ENCODE data around the gene ILDR1. TPM values are rescaled to one million over a fixed set of nuclear protein-coding genes. Genes with fewer than 3 reads are reported as not detected.

ILDR1 gene
- total RNA-seq, 1 donor from 2014 or later, result 1.4 TPM

DNA sequence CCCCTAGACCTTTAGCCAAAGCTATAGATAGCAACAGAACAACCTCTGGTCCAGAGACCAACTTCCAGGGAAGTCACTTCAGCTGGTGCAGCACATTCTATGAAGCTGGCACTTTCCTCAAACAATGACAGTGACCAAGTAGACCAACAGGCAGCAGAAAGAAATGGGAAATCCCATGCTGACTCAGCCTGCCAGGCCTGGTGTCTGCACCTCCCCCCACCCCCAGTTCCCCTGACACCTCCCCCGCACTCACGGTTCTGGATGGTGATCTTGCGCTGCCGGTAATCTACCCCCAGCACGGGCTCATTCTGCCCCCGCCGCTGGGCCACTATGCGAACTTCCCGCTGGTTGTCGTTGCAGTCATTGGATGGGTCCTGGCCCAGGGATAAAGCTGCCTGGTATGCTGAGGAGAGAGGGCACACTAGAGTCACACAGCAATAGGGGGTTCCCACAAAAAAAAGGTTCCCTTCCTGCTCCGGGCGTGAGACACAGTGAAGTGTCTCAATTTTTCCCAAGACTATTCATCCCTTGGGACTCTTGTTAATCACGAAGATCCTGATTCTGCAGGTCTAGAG is 17.0 kb downstream of the ILDR1 start:
- CTCF ChIA-PET, result interaction anchor here (1.7 to 2.3 kb wide), 2 partner anchors 10 to 254 kb away, joined by 4 to 15 read pairs; no protein-coding TSS in a partner anchor
- DNase-seq (peak; percentile 49), ATAC-seq (ENCODE audit: low read depth) (peak; percentile 76)
- Mint-ChIP-seq H3K4me3 (peak overlapping the region; percentile 76), H3K27me3 (no peaks in the 10 kb centered on the region), H3K36me3 (ENCODE audit: low read depth) (no peaks in the 10 kb centered on the region), H3K9me3 (no peaks in the 10 kb centered on the region), H3K27ac (peak overlapping the region; percentile 91), H3K4me1 (peaks cover 65% of the 10 kb centered on the region)
- intact Hi-C loops (cut with micrococcal nuclease), result loop anchor here (1.0 to 5.0 kb wide), 4 partner anchors 9 to 458 kb away; partner anchors contain the start of gene GOLGB1
- POLR2A ChIA-PET, result interaction anchor here (0.9 to 4.2 kb wide), 8 partner anchors 9 to 97 kb away, joined by 3 to 37 read pairs (median 4); partner anchors contain the start of gene CD86
- no peak for TF ChIP-seq CTCF (IDR thresholded peaks at IDR 0.05)

DNA sequence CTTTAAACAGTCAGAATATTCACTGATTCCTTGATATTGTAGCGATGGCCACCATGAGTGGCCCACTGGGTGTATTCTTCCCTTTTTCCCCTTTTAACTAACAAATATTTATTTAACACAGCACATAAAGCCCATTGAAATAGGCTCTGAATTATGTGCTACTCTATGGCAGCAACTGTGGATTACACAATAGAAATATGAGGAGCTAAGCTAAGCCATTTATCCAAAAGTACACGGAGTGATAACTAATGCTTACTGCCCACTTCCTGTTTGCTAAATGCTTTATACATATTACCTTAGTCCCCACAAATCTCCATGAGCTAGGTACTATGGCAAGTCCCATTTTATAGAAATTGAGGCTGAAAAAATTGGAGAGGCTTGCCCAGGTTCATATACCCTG is 17.9 kb downstream of the ILDR1 start:
- TF ChIP-seq CTCF (IDR thresholded peaks at IDR 0.05), result no peak
- DNase-seq (no peak), ATAC-seq (ENCODE audit: low read depth) (no peak)
- Mint-ChIP-seq H3K4me1 (peaks cover 71% of the 10 kb centered on the region), H3K27me3 (no peaks in the 10 kb centered on the region), H3K36me3 (ENCODE audit: low read depth) (no peaks in the 10 kb centered on the region), H3K27ac (peak overlapping the region; percentile 91), H3K9me3 (no peaks in the 10 kb centered on the region), H3K4me3 (peak overlapping the region; percentile 66)
- POLR2A ChIA-PET, result interaction anchor here (0.7 to 4.2 kb wide), 10 partner anchors 9 to 98 kb away, joined by 3 to 37 read pairs (median 3); partner anchors contain the start of gene CD86
- CTCF ChIA-PET, result interaction anchor here (0.9 to 2.3 kb wide), 3 partner anchors 9 to 255 kb away, joined by 4 to 15 read pairs (median 6); no protein-coding TSS in a partner anchor
- intact Hi-C loops (cut with micrococcal nuclease), result loop anchor here (1.0 to 5.0 kb wide), 4 partner anchors 10 to 457 kb away; partner anchors contain the start of gene GOLGB1

DNA sequence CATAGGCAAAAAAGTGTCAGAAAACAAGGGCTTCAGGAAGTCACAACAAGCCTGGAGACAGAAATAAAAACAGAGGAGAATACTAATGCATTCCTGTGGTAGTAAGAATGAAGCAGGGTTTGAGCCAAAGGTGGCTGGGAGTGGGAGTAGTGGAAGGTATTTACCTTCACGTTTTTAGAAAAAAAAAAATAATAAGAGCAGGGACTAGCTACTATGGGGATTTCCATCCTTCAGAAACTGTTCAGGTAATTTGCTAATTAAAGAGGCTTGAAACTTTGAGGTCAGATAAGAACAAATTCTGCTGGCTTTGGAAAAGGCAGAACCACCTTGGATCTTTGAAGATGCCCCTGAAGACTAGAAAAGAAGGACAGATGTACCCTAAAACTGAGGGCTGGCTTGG is 18.4 kb downstream of the ILDR1 start:
- H3K36me3 Mint-ChIP-seq (ENCODE audit: low read depth), result no peaks in the 10 kb centered on the region
- peak overlapping the region; percentile 91 for H3K27ac Mint-ChIP-seq
- DNase-seq, result no peak
- ATAC-seq (ENCODE audit: low read depth), result peak; percentile 12
- H3K4me3 Mint-ChIP-seq, result peak overlapping the region; percentile 66
- H3K27me3 Mint-ChIP-seq, result no peaks in the 10 kb centered on the region
- intact Hi-C loops (cut with micrococcal nuclease), result loop anchor here (1.0 to 5.0 kb wide), 8 partner anchors 8 to 457 kb away; partner anchors contain the start of genes GOLGB1 and ILDR1
- POLR2A ChIA-PET, result interaction anchor here (0.7 to 4.2 kb wide), 7 partner anchors 9 to 88 kb away, joined by 3 to 37 read pairs (median 7); partner anchors contain the start of gene CD86
- TF ChIP-seq CTCF (IDR thresholded peaks at IDR 0.05), result no peak
- H3K4me1 Mint-ChIP-seq, result peaks cover 76% of the 10 kb centered on the region
- no peaks in the 10 kb centered on the region for H3K9me3 Mint-ChIP-seq
- CTCF ChIA-PET, result interaction anchor here (0.9 to 2.3 kb wide), 3 partner anchors 8 to 255 kb away, joined by 4 to 15 read pairs (median 6); no protein-coding TSS in a partner anchor

DNA sequence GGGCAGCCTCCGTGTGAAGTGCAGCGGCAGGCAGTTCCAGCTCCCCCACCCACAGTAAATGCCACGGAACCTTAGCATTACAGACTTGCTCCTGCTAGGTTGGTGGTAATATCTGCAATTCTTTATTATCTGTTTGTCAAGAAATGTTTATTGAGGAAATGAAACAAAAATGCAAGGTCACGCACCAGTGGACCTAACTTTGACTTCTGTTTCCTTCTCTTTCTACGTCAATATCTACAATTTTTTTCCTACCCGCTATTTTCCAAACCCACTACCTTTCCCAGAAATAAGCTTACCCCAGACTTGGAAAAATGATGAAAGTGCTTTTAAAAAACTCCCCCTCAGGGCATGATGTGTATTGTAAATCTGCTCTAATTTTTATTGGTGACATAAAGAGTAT is 18.9 kb downstream of the ILDR1 start:
- Mint-ChIP-seq H3K4me3 (peak overlapping the region; percentile 66), H3K36me3 (ENCODE audit: low read depth) (no peaks in the 10 kb centered on the region), H3K9me3 (no peaks in the 10 kb centered on the region), H3K27me3 (no peaks in the 10 kb centered on the region), H3K4me1 (peaks cover 80% of the 10 kb centered on the region), H3K27ac (peak overlapping the region; percentile 91)
- ATAC-seq (ENCODE audit: low read depth) (peak; percentile 44), DNase-seq (no peak)
- no peak for TF ChIP-seq CTCF (IDR thresholded peaks at IDR 0.05)
- ChIA-PET CTCF (interaction anchor here (2.3 kb wide), 1 partner anchor 8 kb away, joined by 15 read pairs; no protein-coding TSS in a partner anchor), POLR2A (interaction anchor here (0.7 to 4.2 kb wide), 6 partner anchors 8 to 89 kb away, joined by 3 to 37 read pairs (median 4); no protein-coding TSS in a partner anchor)
- intact Hi-C loops (cut with micrococcal nuclease), result loop anchor here (1.0 to 5.0 kb wide), 5 partner anchors 8 to 256 kb away; partner anchors contain the start of genes GOLGB1 and ILDR1

DNA sequence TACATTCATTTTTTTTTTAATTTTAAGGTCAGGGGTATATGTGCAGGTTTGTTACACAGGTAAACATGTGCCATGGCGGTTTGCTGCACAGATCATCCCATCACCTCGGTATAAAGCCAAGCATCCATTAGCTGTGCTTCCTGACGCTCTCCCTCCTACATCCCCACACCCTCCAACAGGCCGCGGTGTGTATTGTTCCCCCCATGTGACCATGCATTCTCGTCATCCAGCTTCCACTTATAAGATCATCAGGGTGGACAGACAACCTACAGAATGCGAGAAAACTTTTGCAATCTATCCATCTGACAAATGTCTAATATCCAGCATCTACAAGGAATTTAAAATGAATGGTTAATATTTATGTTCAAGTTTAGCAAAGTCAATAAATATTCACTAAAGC is 19.4 kb downstream of the ILDR1 start:
- H3K27me3 Mint-ChIP-seq, result no peaks in the 10 kb centered on the region
- ChIA-PET POLR2A (interaction anchor here (0.7 to 4.2 kb wide), 4 partner anchors 8 to 75 kb away, joined by 3 to 37 read pairs (median 5); no protein-coding TSS in a partner anchor), CTCF (interaction anchor here (1.5 kb wide), 1 partner anchor 12 kb away, joined by 4 read pairs; no protein-coding TSS in a partner anchor)
- no peak for ATAC-seq (ENCODE audit: low read depth)
- no peaks in the 10 kb centered on the region for H3K9me3 Mint-ChIP-seq
- peaks cover 85% of the 10 kb centered on the region for H3K4me1 Mint-ChIP-seq
- H3K36me3 Mint-ChIP-seq (ENCODE audit: low read depth), result no peaks in the 10 kb centered on the region
- no peak for DNase-seq
- no peak for TF ChIP-seq CTCF (IDR thresholded peaks at IDR 0.05)
- H3K27ac Mint-ChIP-seq, result peak overlapping the region; percentile 91
- intact Hi-C loops (cut with micrococcal nuclease), result loop anchor here (1.0 to 5.0 kb wide), 5 partner anchors 7 to 255 kb away; partner anchors contain the start of genes GOLGB1 and ILDR1
- peak overlapping the region; percentile 66 for H3K4me3 Mint-ChIP-seq
